IPS-20b (cell line): Measurements from ENCODE around the gene TTC28.
"Not testable (repeated sequence)": the region's sequence is repeated elsewhere in the genome, so short reads cannot be mapped to it uniquely, and the experiment has no call there.

Experiments
- H3K27ac ChIP-seq: one replicate; pipeline ENCODE4 v1.5.1; 2013; ENCODE audit warnings: low read length
- H3K27me3 ChIP-seq: 2 replicates; pipeline ENCODE4 v1.6.1; 2013; ENCODE audit warnings: mild to moderate bottlenecking, low read length, inconsistent platforms; ENCODE audit not compliant: insufficient read depth
- H3K36me3 ChIP-seq: 2 replicates; pipeline ENCODE4 v1.6.1; 2013; ENCODE audit warnings: low read depth, mild to moderate bottlenecking, inconsistent platforms, low read length, moderate library complexity; ENCODE audit not compliant: insufficient read depth
- H3K4me1 ChIP-seq: 2 replicates; pipeline ENCODE4 v1.6.1; 2013; ENCODE audit warnings: mild to moderate bottlenecking, control low read depth, inconsistent platforms, low read length, moderate library complexity; ENCODE audit not compliant: insufficient read depth
- H3K4me3 ChIP-seq: 2 replicates; pipeline ENCODE4 v1.5.1; 2013; ENCODE audit warnings: mild to moderate bottlenecking, low read length, inconsistent platforms
- H3K9ac ChIP-seq: 2 replicates; pipeline ENCODE4 v1.6.1; 2013; ENCODE audit warnings: low read depth, mild to moderate bottlenecking, inconsistent platforms, low read length, moderate library complexity
- H3K9me3 ChIP-seq: 2 replicates; pipeline ENCODE4 v1.6.1; 2013; ENCODE audit warnings: mild to moderate bottlenecking, low read depth, low read length, inconsistent platforms; ENCODE audit not compliant: insufficient read depth

TTC28 gene

GRCh38 chr22:28594797-28595462 is 84.7 kb downstream of the TTC28 start:
- Histone ChIP-seq H3K27me3 (no peaks in the 10 kb centered on the region), H3K27ac (no peak overlapping the region), H3K36me3 (no peaks in the 10 kb centered on the region), H3K4me3 (no peak overlapping the region), H3K9ac (no peak overlapping the region), H3K9me3 (no peaks in the 10 kb centered on the region), H3K4me1 (no peaks in the 10 kb centered on the region)

GRCh38 chr22:28594076-28594796 is 85.4 kb downstream of the TTC28 start:
- no peaks in the 10 kb centered on the region for H3K27me3 ChIP-seq

GRCh38 chr22:28593299-28593698 is 86.3 kb downstream of the TTC28 start:
- H3K27me3 ChIP-seq, result no peaks in the 10 kb centered on the region
- no peaks in the 10 kb centered on the region for H3K9me3 ChIP-seq
- H3K9ac ChIP-seq, result no peak overlapping the region
- no peaks in the 10 kb centered on the region for H3K36me3 ChIP-seq
- H3K4me1 ChIP-seq, result no peaks in the 10 kb centered on the region
- H3K4me3 ChIP-seq, result no peak overlapping the region
- H3K27ac ChIP-seq, result no peak overlapping the region

More at GRCh38 chr22:28594076-28594796, 85.4 kb downstream of the TTC28 start:
- Histone ChIP-seq H3K4me1 (no peaks in the 10 kb centered on the region), H3K36me3 (no peaks in the 10 kb centered on the region), H3K4me3 (no peak overlapping the region), H3K9me3 (no peaks in the 10 kb centered on the region), H3K9ac (no peak overlapping the region), H3K27ac (no peak overlapping the region)

- Histone ChIP-seq H3K36me3 (no peaks in the 10 kb centered on the region), H3K4me3 (no peak overlapping the region), H3K27ac (no peak overlapping the region), H3K9ac (no peak overlapping the region), H3K4me1 (peaks cover 3% of the 10 kb centered on the region; the same call in 1 of the 2 replicates), H3K9me3 (no peaks in the 10 kb centered on the region), H3K27me3 (no peaks in the 10 kb centered on the region)
Measured at GRCh38 chr22:28589102-28589750, 90.4 kb downstream of the TTC28 start.

GRCh38 chr22:28585324-28585723 is 94.3 kb downstream of the TTC28 start:
- no peaks in the 10 kb centered on the region for H3K9me3 ChIP-seq
- H3K27ac ChIP-seq, result no peak overlapping the region
- H3K9ac ChIP-seq, result no peak overlapping the region
- H3K36me3 ChIP-seq, result no peaks in the 10 kb centered on the region
- no peaks in the 10 kb centered on the region for H3K27me3 ChIP-seq
- H3K4me1 ChIP-seq, result peaks cover 5% of the 10 kb centered on the region; the same call in 1 of the 2 replicates
- H3K4me3 ChIP-seq, result no peak overlapping the region

GRCh38 chr22:28582806-28583205 is 96.8 kb downstream of the TTC28 start:
- Histone ChIP-seq H3K36me3 (no peaks in the 10 kb centered on the region), H3K27ac (no peak overlapping the region), H3K27me3 (no peaks in the 10 kb centered on the region), H3K9me3 (no peaks in the 10 kb centered on the region), H3K9ac (no peak overlapping the region), H3K4me3 (no peak overlapping the region), H3K4me1 (peaks cover 5% of the 10 kb centered on the region; the same call in 1 of the 2 replicates)

- Histone ChIP-seq H3K27me3 (no peaks in the 10 kb centered on the region), H3K9ac (no peak overlapping the region), H3K9me3 (no peaks in the 10 kb centered on the region), H3K4me3 (no peak overlapping the region), H3K36me3 (no peaks in the 10 kb centered on the region), H3K27ac (no peak overlapping the region), H3K4me1 (peaks cover 5% of the 10 kb centered on the region; the same call in 1 of the 2 replicates)
Measured at GRCh38 chr22:28581016-28581415, 98.6 kb downstream of the TTC28 start.

GRCh38 chr22:28576162-28576561 is 103.5 kb downstream of the TTC28 start:
- Histone ChIP-seq H3K27me3 (no peaks in the 10 kb centered on the region), H3K36me3 (no peaks in the 10 kb centered on the region), H3K9me3 (no peaks in the 10 kb centered on the region), H3K4me1 (no peaks in the 10 kb centered on the region), H3K27ac (no peak overlapping the region), H3K9ac (no peak overlapping the region), H3K4me3 (no peak overlapping the region)

- Histone ChIP-seq H3K9me3 (no peaks in the 10 kb centered on the region), H3K4me1 (no peaks in the 10 kb centered on the region), H3K9ac (no peak overlapping the region), H3K27me3 (no peaks in the 10 kb centered on the region), H3K4me3 (no peak overlapping the region), H3K27ac (no peak overlapping the region), H3K36me3 (no peaks in the 10 kb centered on the region)
Measured at GRCh38 chr22:28574159-28574788, 105.4 kb downstream of the TTC28 start.

- Histone ChIP-seq H3K36me3 (no peaks in the 10 kb centered on the region), H3K4me1 (no peaks in the 10 kb centered on the region), H3K9ac (no peak overlapping the region), H3K4me3 (no peak overlapping the region), H3K9me3 (no peaks in the 10 kb centered on the region), H3K27ac (no peak overlapping the region), H3K27me3 (no peaks in the 10 kb centered on the region)
Measured at GRCh38 chr22:28570696-28571373, 108.8 kb downstream of the TTC28 start.

- H3K4me1 ChIP-seq, H3K9me3 ChIP-seq, H3K36me3 ChIP-seq, H3K9ac ChIP-seq, H3K27ac ChIP-seq, H3K27me3 ChIP-seq, H3K4me3 ChIP-seq: not testable (repeated sequence)
Measured at GRCh38 chr22:28568974-28569373, 110.7 kb downstream of the TTC28 start.
